Measurements from ENCODE around the gene ZNF155. TPM values are rescaled to one million over a fixed set of nuclear protein-coding genes. Genes with fewer than 3 reads are reported as not detected.
A peak's percentile ranks its signal among the peaks of the same experiment; 100 is the strongest.
"Not testable (repeated sequence)": the region's sequence is repeated elsewhere in the genome, so short reads cannot be mapped to it uniquely, and the experiment has no call there.

ZNF155 gene
- 10 to 100 TPM; 12.3 to 17.4 (median 15.6) TPM for polyA plus RNA-seq (ENCODE audit: insufficient read length in 4 of 4)

DNA sequence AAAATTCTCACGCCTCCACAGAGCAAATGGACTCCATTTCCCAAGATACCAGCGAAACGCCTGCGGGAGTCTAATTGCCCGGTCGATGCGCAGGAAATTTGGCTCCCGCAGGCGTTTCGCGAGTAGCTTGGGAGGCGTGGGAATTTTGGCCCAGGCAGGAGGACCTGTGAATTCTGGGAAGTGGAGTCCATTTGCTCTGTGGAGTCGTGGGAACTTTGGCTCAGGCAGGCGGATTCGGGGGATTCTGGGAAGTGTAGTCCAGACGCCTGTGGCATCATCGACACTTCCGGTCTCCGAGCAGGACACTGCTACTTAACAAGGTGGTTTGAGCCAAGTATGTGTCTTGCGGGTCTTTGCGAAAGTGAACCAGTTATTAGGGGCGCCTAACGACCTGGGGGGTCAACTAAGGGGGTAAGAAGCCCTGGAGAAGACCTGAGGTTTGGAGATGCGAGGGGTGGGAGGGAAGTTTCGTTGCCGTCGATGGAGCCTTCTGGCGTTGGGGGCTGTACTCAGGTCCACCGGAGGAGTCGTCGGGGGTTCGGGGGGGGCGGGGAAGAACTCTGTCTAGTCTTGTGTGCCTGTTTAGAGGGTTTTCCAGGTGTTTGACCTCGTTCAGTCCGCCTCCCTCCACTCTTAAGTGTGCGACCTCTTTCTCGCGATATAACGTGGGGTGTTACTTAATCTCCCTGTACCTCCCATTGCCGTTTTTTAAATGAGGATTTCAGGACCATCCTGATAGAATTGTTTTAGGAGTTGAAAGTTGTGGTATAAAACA, at the start of gene ZNF155:
TSS of gene ZNF155 (plus strand) at position 277 of the 775 bp plus-strand sequence. CDS start 4,356 bp downstream, outside the sequence.
- peak; percentile 85 to 95 (median 92) for DNase-seq (ENCODE audit: low read depth in 4 of 4, low spot score in 3 of 4)

- peak; percentile 87 to 89 (median 88) for DNase-seq (ENCODE audit: low read depth in 4 of 4, low spot score in 3 of 4)
Measured at GRCh38 chr19:43934985-43935708, 48.8 kb upstream of the ZNF155 start, which contains the start of gene ZNF45. Gene ZNF45, minus strand, starts transcription at chr19:43935282. Its CDS starts 13,097 bp downstream, at chr19:43922185.

GRCh38 chr19:43936188-43936587, 47.8 kb upstream of the ZNF155 start:
- no peak for DNase-seq (ENCODE audit: low read depth in 4 of 4, low spot score in 3 of 4)

DNA sequence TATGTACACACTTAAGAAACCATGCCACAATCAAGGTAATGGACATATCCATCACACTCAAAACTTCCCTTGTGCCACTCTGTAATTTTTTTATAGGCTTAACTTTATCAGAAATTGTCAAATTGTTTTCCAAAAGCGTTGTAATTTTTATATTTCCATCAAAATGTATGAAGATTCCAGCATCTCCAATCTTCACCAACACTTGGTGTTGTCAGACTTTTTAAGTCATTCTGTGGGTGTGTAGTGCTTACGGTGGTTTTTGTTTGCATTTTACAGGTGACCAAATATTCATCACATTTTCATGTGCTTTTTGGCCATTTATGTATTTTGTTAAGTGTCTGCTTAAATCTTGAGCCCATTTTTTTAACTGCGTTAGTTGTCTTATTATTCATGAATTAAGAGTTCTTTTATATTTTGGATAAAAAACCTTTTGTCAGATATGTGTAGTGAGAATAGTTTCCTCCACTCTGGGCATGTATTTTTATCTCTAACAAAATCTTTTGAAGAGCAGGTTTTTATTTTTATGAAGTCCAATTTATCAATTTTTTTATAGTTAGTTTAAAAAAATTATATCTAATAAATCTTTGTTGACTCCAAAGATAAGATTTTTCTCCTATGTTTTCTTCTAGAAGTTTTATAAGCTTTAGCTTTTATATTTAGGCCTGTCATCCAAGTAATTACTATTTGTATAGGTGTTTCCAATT, 44.3 kb upstream of the ZNF155 start:
- no peak for DNase-seq (ENCODE audit: low read depth in 4 of 4, low spot score in 3 of 4)

GRCh38 chr19:43940719-43941118, 43.3 kb upstream of the ZNF155 start:
- no peak for DNase-seq (ENCODE audit: low read depth in 4 of 4, low spot score in 3 of 4)

DNA sequence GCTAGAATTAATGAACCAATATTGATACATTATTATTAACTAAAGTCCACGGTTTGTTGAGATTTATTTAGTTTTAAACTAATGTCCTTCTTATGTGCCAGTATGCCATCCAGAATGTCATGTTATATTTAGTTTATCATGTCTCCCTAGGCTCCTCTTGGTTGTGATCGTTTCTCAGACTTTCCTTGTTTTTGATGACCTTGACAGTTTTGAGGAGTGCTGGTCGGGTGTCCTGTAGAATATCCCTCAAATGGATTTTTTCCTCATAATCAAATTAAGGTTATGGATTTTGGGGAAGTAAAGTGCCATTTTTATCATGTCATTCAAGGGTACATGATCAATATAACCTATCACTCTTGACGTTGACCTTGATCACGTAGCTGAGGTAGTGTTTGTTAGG, 42.8 kb upstream of the ZNF155 start:
- DNase-seq (ENCODE audit: low read depth in 4 of 4, low spot score in 3 of 4): no peak

DNA sequence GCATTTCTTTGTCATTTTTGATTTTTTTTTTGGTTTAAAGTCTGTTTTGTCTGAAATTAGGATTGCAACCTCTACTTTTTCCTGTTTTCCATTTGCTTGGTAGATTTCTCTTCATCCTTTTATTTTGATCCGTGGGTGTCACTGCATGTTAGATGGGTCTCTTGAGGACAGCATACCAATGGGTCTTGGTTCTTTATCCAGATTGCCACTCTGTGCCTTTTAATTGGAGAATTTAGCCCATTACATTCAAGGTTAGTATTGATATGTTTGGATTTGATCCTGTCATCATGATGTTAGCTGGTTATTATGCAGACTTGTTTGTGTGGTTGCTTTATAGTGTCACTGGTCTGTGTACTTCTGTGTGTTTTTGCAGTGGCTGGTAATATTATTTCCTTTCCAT, 36.6 kb upstream of the ZNF155 start:
- DNase-seq (ENCODE audit: low read depth in 4 of 4, low spot score in 3 of 4): not testable (repeated sequence)

GRCh38 chr19:43949803-43950202, 34.2 kb upstream of the ZNF155 start:
- not testable (repeated sequence) for DNase-seq (ENCODE audit: low read depth in 4 of 4, low spot score in 3 of 4)

DNA sequence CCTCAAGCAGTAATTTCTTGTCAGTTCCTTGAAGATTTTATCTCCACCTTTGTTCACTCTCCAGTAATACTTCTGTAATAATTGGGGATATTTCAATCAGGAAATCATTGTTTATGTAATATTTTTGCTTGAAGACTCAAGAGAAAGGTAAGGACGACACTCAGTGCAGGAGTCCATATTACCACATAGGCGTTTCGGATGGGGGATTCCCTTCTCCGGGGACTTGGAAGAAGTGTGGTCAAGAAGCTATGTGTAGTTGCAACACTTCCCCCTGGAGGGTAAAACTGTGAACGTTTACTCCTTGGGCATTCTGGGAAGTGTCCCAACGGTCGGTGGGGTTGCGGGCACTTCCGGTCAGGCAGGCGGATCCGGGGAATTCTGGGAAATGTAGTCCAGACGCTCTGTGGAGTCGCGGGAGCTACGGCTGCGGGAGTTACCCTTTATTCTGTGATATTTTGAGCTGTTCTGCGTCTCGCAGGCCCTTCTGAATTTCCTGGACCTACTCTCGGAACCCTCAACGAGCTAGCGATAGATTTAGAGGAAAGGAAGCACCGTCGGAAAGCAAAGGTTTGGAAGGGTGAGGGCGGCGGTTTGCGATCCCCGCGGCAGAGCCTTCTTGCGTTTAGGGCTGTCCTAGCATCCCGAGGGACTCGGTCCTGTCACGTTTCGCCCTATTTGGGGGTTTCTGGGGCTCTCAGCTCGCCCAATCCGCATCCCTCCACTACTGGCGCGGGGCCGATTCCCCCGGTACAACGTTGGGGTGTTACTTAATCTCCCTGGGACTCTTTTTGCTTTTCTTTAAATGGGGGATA, 32.9 kb upstream of the ZNF155 start, which contains the start of gene ZNF221:
TSS of gene ZNF221 (plus strand) at position 395 of the 812 bp plus-strand sequence. CDS start 11,499 bp downstream, outside the sequence.
- DNase-seq (ENCODE audit: low read depth in 4 of 4, low spot score in 3 of 4): peak; percentile 89 to 95 (median 94)

GRCh38 chr19:43956827-43957226, 27.2 kb upstream of the ZNF155 start:
- no peak for DNase-seq (ENCODE audit: low read depth in 4 of 4, low spot score in 3 of 4)

DNA sequence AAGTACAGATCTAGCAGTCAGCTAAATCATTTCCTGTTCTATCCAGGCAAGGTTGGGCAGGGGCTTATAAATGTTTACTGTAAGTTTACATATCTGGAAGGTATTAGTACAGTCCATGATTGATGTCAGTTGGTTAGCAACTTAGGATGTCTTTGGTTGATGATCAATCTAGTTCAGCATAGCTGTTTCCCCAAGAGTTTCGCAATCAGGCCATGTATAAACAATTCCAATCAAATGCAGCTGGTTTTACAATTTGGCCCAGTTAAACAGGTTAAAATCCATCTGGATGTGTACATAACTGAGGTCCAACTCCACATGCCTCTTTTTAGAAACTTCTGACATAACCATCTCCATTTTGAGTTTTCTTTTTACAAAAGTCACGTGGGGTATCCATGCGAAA, 26.1 kb upstream of the ZNF155 start:
- no peak for DNase-seq (ENCODE audit: low read depth in 4 of 4, low spot score in 3 of 4)

DNA sequence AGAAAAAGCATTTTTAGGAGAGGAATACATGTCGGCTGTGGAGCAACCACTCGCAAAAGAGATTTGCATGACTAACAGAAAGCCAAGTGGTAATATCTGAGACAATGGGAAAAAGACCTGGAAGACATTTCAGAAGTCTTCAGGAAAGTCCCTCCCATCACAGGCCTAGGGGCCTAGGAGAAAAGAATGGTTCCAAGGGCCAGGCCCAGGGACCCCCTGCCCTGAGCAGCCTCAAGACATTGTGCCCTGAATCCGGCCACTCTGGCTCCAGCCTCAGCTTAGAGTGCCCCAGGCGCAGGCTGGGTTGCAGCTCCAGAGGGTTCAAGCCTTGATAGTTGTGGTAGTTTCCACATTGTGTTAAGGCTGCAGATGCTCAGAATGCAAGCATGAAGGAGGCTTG, 23.6 kb upstream of the ZNF155 start:
- DNase-seq (ENCODE audit: low read depth in 4 of 4, low spot score in 3 of 4): no peak

DNA sequence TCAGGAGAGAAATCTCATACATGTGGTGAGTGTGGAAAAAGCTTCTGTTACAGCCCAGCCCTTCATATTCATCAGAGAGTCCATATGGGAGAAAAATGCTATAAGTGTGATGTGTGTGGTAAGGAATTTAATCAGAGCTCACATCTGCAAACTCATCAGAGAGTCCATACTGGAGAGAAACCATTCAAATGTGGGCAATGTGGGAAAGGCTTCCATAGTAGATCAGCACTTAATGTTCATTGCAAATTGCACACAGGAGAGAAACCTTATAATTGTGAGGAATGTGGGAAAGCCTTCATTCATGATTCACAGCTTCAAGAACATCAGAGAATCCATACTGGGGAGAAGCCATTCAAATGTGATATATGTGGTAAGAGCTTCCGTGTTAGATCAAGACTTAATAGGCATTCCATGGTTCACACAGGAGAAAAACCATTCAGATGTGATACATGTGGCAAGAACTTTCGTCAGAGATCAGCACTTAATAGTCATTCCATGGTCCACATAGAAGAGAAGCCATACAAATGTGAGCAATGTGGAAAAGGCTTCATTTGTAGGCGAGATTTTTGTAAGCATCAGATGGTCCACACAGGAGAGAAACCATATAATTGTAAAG, 17.8 kb upstream of the ZNF155 start:
- DNase-seq (ENCODE audit: low read depth in 4 of 4, low spot score in 3 of 4): no peak

DNA sequence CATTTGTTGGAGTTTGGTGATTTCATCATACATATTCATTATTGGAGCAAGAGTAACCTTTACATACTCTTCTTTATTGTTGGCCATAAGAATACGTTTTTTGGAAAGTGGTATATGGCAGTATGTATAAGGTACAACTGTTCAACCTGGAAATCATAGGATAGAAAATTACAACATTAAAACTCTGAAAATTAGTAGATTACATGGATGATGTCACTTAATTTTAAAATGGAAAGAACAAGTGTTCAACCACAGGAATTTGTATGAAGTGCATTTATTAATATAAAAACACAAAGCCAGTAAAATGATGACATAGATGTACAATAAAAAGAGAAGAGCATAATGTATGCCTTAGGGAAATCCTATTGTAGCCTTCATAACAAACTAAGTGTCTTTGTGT, 7.3 kb upstream of the ZNF155 start:
- DNase-seq (ENCODE audit: low read depth in 4 of 4, low spot score in 3 of 4): no peak

DNA sequence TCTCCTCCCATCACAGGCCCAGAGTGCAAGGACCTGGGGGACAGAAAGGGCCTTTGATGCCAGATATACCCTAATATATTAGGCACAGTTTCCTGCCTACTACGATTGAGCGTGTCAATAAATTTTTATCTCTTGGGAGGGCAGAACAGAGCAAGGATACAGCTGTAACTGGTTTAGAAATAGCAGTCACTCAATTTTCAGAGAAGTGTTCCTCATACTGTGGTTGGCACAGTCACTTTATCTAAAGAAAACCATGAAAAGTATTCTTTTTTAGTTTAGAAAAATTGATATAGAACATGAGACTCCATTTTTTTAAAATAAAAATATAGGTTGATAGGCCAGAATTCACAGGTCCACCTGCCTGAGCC, 460 bp upstream of the ZNF155 start:
- DNase-seq (ENCODE audit: low read depth in 4 of 4, low spot score in 3 of 4): no peak

DNA sequence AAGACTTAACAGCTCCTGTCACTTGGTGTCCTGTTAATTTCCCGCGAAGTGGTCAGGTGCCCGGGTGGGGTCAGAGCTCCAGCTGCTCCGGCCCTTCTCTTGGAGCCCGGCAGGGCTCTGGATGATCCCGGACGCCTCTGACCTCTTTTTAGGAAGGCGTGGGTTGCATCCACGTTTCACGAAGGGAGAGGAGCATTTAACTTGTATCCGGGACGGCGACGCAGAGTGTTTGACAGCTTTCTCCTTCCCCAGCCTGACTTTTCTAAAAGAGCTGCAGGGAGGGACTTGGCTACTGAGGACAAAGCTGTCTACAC, 656 bp downstream of the ZNF155 start:
- no peak for DNase-seq (ENCODE audit: low read depth in 4 of 4, low spot score in 3 of 4)

DNA sequence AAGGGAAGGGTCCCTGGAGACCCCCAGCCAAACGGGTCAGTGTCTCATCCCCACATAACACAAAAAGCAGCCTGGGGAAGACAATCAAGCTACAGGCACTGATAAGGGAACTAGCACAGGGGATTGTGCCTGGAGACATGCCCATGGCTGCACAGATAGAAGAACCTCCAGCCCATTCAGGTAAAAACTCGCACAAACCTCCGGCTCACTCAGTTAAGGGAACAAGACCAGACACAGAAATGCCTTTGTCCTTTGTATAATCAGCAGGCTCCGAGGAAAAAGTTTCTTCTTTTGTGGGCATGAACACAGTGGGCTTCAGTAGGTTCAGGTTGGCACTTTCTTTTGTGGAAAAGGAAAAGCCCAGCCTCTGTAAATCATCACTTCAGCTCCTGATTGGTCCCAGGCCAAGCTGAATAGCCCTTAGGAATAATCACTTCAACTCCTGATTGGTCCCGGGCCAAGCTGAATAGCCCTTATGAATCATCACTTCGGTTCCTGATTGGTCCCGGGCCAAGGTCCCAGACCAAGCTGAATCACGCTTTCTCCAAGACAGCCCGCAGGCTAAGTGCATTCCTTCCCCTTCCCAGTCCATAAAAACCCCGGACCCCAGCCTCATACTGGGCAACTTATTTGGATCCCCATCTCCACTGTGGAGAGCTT, 13.8 kb downstream of the ZNF155 start:
- no peak for DNase-seq (ENCODE audit: low read depth in 4 of 4, low spot score in 3 of 4)

GRCh38 chr19:44002212-44002565, 18.2 kb downstream of the ZNF155 start:
- DNase-seq (ENCODE audit: low read depth in 4 of 4, low spot score in 3 of 4): no peak
